A549 (cell line): ENCODE results near the gene MRFAP1L1.

Source experiments
- BHLHE40 ChIP-seq: IDR thresholded peaks from 2 replicates; pipeline ENCODE4 v1.6.1; 2012; ENCODE audit warnings: low read depth, low read length, inconsistent platforms
- CEBPB ChIP-seq, 2 experiments: fragments of >200 bp in 1 of 2; sonication (Bioruptor Twin) in 1 of 2; formaldehyde crosslinking in 1 of 2; IDR thresholded peaks; 2 replicates each; pipeline ENCODE4 v1.6.1; 2012 to 2016
- CTCF ChIP-seq: fragments of >200 bp; sonication (Bioruptor Twin); formaldehyde crosslinking; IDR thresholded peaks from 3 replicates; pipeline ENCODE4 v1.5.1; 2016
- E2F6 ChIP-seq: IDR thresholded peaks from 2 replicates; pipeline ENCODE4 v1.6.1; 2012; ENCODE audit warnings: low read depth, borderline replicate concordance
- EP300 ChIP-seq, 2 experiments: fragments of >200 bp; sonication (Bioruptor Twin); formaldehyde crosslinking; IDR thresholded peaks; 2 replicates in 1 of 2; 3 replicates in 1 of 2; pipeline ENCODE4 v1.6.1; 2016 to 2017
- JUNB ChIP-seq: fragments of >200 bp; sonication (Bioruptor Twin); formaldehyde crosslinking; IDR thresholded peaks from 2 replicates; pipeline ENCODE4 v1.6.1; 2016
- MAX ChIP-seq: IDR thresholded peaks from 2 replicates; pipeline ENCODE4 v1.6.1; 2012
- POLR2A ChIP-seq: IDR thresholded peaks from 2 replicates; pipeline ENCODE4 v1.6.1; 2012; ENCODE audit warnings: mild to moderate bottlenecking, low read length
- RAD21 ChIP-seq, 2 experiments: fragments of >200 bp in 1 of 2; sonication (Bioruptor Twin) in 1 of 2; formaldehyde crosslinking in 1 of 2; IDR thresholded peaks in 1 of 2; conservative IDR thresholded peaks in 1 of 2; 2 replicates in 1 of 2; 3 replicates in 1 of 2; pipeline ENCODE4 v1.6.1; 2012 to 2018; ENCODE audit warnings: inconsistent platforms in 1 of 2
- RFX5 ChIP-seq: fragments of 450-650 bp; IDR thresholded peaks from 2 replicates; pipeline ENCODE4 v1.7.1; 2014; ENCODE audit warnings: antibody characterized with exemption, mild to moderate bottlenecking, moderate library complexity
- SREBF2 ChIP-seq: fragments of 450-650 bp; IDR thresholded peaks from 2 replicates; pipeline ENCODE4 v1.6.1; 2014; ENCODE audit warnings: mild to moderate bottlenecking, moderate library complexity
- ZNF302 ChIP-seq: fragments of 250-450 bp; sonication (Bioruptor Pico); IDR thresholded peaks from 2 replicates; pipeline ENCODE4 v1.9.0; 2021; ENCODE audit warnings: inconsistent platforms, mild to moderate bottlenecking, moderate library complexity

GRCh38 chr4:6659897-6660296 lies 49.8 kb downstream of the MRFAP1L1 start:
- TF ChIP-seq CTCF (no peak), SREBF2 (no peak), POLR2A (no peak), RFX5 (no peak), JUNB (no peak), MAX (no peak), RAD21 (conservative IDR thresholded peaks at IDR 0.05 in 1 of 2, IDR thresholded peaks at IDR 0.05 in 1 of 2) (no peak), ZNF302 (no peak), E2F6 (no peak), EP300 (IDR thresholded peaks at IDR 0.05) (no peak), CEBPB (IDR thresholded peaks at IDR 0.05) (no peak), BHLHE40 (no peak)
